ENCODE results near the gene USP24. TPM values are rescaled to one million over a fixed set of nuclear protein-coding genes. Genes with fewer than 3 reads are reported as not detected.

The USP24 gene
- total RNA-seq, 1 donor from 2014 or later, result 44.6 TPM

DNA sequence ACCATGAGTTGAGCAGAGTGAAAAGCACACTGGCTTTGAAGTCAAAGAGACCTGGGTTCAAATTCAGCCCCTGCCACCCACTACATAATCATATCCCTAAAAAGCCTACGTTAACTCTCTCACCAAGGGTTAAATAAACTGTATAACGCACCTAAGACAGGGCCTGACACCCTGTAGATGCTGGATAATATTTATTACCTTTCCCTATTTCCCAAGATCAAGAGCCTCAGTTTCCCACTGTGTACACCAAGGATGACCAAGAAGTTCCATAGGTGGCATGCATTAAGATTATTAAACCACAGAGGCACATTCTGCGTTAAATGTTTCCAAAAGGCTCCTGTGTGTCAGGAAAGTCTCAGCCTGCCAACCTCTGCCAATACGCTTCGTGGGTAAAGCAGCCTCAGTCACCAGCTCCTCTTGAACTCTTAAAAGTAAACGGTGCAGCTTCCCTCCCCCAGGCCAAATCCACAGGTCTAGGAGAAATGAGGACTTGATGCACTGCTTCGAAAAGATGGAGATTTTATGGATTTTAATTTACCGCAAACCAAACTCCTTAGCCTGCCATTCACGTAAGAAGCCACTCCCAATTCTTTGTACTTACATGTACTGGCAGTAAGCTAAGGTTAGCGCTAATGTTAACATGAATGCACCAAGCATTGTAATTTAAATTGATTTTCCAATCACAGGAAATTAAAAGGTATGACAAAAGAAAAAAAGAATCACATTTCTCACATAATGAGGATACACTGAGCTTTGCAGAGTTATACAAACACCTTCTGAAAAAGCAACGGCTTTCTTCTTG is 2.6 kb downstream of the USP24 start:
- no peaks in the 10 kb centered on the region for H3K9me3 Mint-ChIP-seq

DNA sequence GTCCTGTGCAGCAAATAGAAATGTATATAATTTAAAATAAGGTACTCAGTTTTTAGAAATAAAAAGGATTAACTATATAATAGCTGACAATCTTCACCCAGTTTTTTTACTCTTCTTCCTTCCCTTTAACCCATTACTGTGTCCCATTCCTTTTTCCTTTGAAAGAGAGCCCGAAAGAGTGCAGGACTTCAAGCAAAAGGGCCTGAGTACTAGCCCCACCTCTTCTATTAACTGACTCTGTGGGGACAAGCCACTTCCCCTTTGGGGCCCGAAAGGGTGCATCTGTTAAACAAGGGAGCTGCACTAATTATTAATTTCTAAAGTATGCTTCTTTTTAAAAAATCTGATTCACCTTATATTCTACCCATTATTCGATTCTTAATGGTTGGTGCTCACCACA is 3.3 kb downstream of the USP24 start:
- no peaks in the 10 kb centered on the region for H3K9me3 Mint-ChIP-seq
- no peak overlapping the region for H3K27ac Mint-ChIP-seq (ENCODE audit: unreplicated experiment)
- no peak for DNase-seq (ENCODE audit: low read depth, low spot score)
- H3K4me3 Mint-ChIP-seq, result peak overlapping the region; percentile 98
- H3K36me3 Mint-ChIP-seq (ENCODE audit: low read depth), result no peaks in the 10 kb centered on the region
- H3K27me3 Mint-ChIP-seq (ENCODE audit: low read depth), result peaks cover 4% of the 10 kb centered on the region
- peaks cover 60% of the 10 kb centered on the region for H3K4me1 Mint-ChIP-seq
- TF ChIP-seq, protein P1, sequence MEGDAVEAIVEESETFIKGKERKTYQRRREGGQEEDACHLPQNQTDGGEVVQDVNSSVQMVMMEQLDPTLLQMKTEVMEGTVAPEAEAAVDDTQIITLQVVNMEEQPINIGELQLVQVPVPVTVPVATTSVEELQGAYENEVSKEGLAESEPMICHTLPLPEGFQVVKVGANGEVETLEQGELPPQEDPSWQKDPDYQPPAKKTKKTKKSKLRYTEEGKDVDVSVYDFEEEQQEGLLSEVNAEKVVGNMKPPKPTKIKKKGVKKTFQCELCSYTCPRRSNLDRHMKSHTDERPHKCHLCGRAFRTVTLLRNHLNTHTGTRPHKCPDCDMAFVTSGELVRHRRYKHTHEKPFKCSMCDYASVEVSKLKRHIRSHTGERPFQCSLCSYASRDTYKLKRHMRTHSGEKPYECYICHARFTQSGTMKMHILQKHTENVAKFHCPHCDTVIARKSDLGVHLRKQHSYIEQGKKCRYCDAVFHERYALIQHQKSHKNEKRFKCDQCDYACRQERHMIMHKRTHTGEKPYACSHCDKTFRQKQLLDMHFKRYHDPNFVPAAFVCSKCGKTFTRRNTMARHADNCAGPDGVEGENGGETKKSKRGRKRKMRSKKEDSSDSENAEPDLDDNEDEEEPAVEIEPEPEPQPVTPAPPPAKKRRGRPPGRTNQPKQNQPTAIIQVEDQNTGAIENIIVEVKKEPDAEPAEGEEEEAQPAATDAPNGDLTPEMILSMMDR (conservative IDR thresholded peaks at IDR 0.05), result no peak

More for the DNA sequence above, 2.6 kb downstream of the USP24 start:
- no peak overlapping the region for H3K27ac Mint-ChIP-seq (ENCODE audit: unreplicated experiment)
- H3K4me1 Mint-ChIP-seq, result peaks cover 63% of the 10 kb centered on the region
- H3K27me3 Mint-ChIP-seq (ENCODE audit: low read depth), result peaks cover 4% of the 10 kb centered on the region
- TF ChIP-seq, protein P1 (conservative IDR thresholded peaks at IDR 0.05), result no peak
- no peaks in the 10 kb centered on the region for H3K36me3 Mint-ChIP-seq (ENCODE audit: low read depth)
- peak overlapping the region; percentile 98 for H3K4me3 Mint-ChIP-seq
- no peak for DNase-seq (ENCODE audit: low read depth, low spot score)

DNA sequence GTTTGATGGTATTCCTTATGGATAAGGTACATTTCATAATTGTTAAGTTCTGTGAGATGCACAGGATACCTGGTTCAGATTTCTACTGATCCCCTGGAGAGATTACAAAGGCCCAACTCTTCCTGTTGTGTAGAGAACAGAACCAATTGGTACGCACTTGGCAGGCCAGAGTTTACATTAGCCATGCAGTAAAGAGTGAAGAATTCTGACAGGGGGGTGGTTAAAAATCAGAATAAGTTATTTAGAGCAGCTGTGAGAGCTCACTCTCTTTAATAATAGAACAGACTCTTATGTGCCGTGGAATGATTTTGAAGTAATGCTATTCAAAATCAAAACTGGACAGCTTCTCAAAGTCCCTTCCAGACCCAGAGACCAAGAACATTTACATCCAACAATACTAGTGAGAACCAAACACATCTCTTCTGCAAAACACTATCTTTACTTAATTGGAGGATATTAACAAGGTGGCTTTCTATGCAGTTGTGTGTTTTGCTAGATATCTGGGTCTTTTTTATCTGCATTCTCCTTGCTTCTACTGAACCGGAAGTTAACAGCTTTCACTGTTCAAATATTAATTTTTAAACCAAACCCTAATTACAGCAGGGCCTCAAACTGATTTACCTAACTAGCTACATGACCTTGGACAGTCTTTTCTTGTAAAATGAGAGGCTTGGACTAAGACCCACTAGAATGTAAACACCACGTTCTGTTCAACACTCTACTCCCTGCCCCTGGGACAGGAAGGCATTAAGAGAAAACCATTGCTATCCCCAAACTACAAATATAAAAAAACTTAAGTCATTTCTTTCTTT is 4.0 kb downstream of the USP24 start:
- H3K9me3 Mint-ChIP-seq, result no peaks in the 10 kb centered on the region
- H3K36me3 Mint-ChIP-seq (ENCODE audit: low read depth), result no peaks in the 10 kb centered on the region

DNA sequence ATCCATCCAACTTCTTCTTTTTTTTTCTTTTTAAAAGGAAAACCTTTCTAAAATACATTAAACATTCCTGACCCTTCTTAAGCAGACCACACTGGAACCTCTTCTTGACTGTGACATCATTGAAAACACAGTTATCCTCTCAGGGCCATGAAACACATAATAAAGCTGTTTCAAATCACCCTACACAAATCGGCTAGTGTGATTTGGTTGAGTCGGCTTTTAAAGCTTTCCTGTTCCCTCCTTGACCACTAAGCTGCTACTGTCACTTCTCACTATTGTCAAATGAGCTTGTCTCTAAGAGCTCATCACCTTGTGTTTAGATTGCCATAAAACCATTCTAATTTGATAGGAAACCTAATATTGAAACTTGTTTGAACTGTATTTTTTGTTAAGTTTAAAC is 5.9 kb downstream of the USP24 start:
- Mint-ChIP-seq H3K4me1 (peaks cover 59% of the 10 kb centered on the region), H3K27me3 (ENCODE audit: low read depth) (no peaks in the 10 kb centered on the region)

More for the DNA sequence above, 4.0 kb downstream of the USP24 start:
- Mint-ChIP-seq H3K27me3 (ENCODE audit: low read depth) (no peaks in the 10 kb centered on the region), H3K4me1 (peaks cover 56% of the 10 kb centered on the region), H3K27ac (ENCODE audit: unreplicated experiment) (no peak overlapping the region), H3K4me3 (no peak overlapping the region)
- DNase-seq (ENCODE audit: low read depth, low spot score), result no peak
- TF ChIP-seq, protein P1 (conservative IDR thresholded peaks at IDR 0.05), result no peak

GRCh38 chr1:55206210-55206609 is 9.0 kb downstream of the USP24 start:
- Mint-ChIP-seq H3K4me1 (peaks cover 29% of the 10 kb centered on the region), H3K4me3 (no peak overlapping the region), H3K27me3 (ENCODE audit: low read depth) (no peaks in the 10 kb centered on the region), H3K27ac (ENCODE audit: unreplicated experiment) (no peak overlapping the region), H3K9me3 (no peaks in the 10 kb centered on the region), H3K36me3 (ENCODE audit: low read depth) (no peaks in the 10 kb centered on the region)
- no peak for DNase-seq (ENCODE audit: low read depth, low spot score)
- TF ChIP-seq, protein P1 (conservative IDR thresholded peaks at IDR 0.05), result no peak

More for the DNA sequence above, 5.9 kb downstream of the USP24 start:
- no peaks in the 10 kb centered on the region for H3K9me3 Mint-ChIP-seq
- TF ChIP-seq, protein P1 (conservative IDR thresholded peaks at IDR 0.05), result no peak
- DNase-seq (ENCODE audit: low read depth, low spot score), result no peak
- H3K27ac Mint-ChIP-seq (ENCODE audit: unreplicated experiment), result no peak overlapping the region
- no peaks in the 10 kb centered on the region for H3K36me3 Mint-ChIP-seq (ENCODE audit: low read depth)
- H3K4me3 Mint-ChIP-seq, result no peak overlapping the region
